Limb (tissue), 2 donors: Measurements from ENCODE around the gene IL10RA.
"Not testable (repeated sequence)": the region's sequence is repeated elsewhere in the genome, so short reads cannot be mapped to it uniquely, and the experiment has no call there.

Source experiments
- DNase-seq, 2 donors: peaks; one replicate each; pipeline ENCODE4 v3.0.0-alpha.2; 2016; ENCODE audit errors: extremely low spot score in 2 of 2

The IL10RA gene

GRCh38 chr11:117961896-117962295 is 24.3 kb upstream of the IL10RA start:
- DNase-seq: peak in 1 of 2 donors; percentile 8

- no peak for DNase-seq
Measured at GRCh38 chr11:117962826-117963225, 23.4 kb upstream of the IL10RA start.

- no peak for DNase-seq
Measured at GRCh38 chr11:117966908-117967307, 19.3 kb upstream of the IL10RA start.

- DNase-seq: no peak
Measured at GRCh38 chr11:117969160-117969991, 16.8 kb upstream of the IL10RA start.

- DNase-seq: no peak
Measured at GRCh38 chr11:117970400-117971024, 15.7 kb upstream of the IL10RA start.

- DNase-seq: no peak
Measured at GRCh38 chr11:117972044-117972443, 14.2 kb upstream of the IL10RA start.

- DNase-seq: peak in 1 of 2 donors; percentile 19
Measured at GRCh38 chr11:117972629-117973502, 13.3 kb upstream of the IL10RA start.

GRCh38 chr11:117973503-117973860 is 12.7 kb upstream of the IL10RA start:
- DNase-seq: no peak

GRCh38 chr11:117976445-117976844 is 9.7 kb upstream of the IL10RA start:
- no peak for DNase-seq

GRCh38 chr11:117977029-117977428 is 9.2 kb upstream of the IL10RA start:
- DNase-seq: no peak

GRCh38 chr11:117977612-117978264 is 8.5 kb upstream of the IL10RA start:
- not testable (repeated sequence) for DNase-seq

- DNase-seq: not testable (repeated sequence)
Measured at GRCh38 chr11:117978291-117978910, 7.8 kb upstream of the IL10RA start.

- no peak for DNase-seq
Measured at GRCh38 chr11:117978991-117979390, 7.2 kb upstream of the IL10RA start.

- DNase-seq: no peak
Measured at GRCh38 chr11:117979481-117980211, 6.5 kb upstream of the IL10RA start.

- no peak for DNase-seq
Measured at GRCh38 chr11:117980280-117980679, 5.9 kb upstream of the IL10RA start.

- no peak for DNase-seq
Measured at GRCh38 chr11:117980720-117981119, 5.5 kb upstream of the IL10RA start.

- no peak for DNase-seq
Measured at GRCh38 chr11:117983163-117983475, 3.1 kb upstream of the IL10RA start.

GRCh38 chr11:117984476-117984875 is 1.7 kb upstream of the IL10RA start:
- peak in 1 of 2 donors; percentile 1 for DNase-seq

GRCh38 chr11:117986981-117987574 is 884 bp downstream of the IL10RA start:
- no peak for DNase-seq
